Measurements from ENCODE around the gene PTPRM. TPM values are rescaled to one million over a fixed set of nuclear protein-coding genes. Genes with fewer than 3 reads are reported as not detected.

The PTPRM gene
- total and polyA plus RNA-seq, 2 donors, result 37.3 to 55.6 TPM

GRCh38 chr18:8299054-8299980, 732.2 kb downstream of the PTPRM start:
- no peak for DNase-seq (ENCODE audit: low read depth in 6 of 9, low spot score in 9 of 9)
- 89% methylated on average over 8 of the region's 8 CpGs for WGBS
- no peaks in the 10 kb centered on the region for H3K27me3 ChIP-seq (ENCODE audit: control insufficient read depth in 2 of 2, insufficient read depth in 1 of 2, low read length in 1 of 2)
- no peaks in the 10 kb centered on the region for H3K4me1 ChIP-seq (ENCODE audit: control insufficient read depth in 2 of 2, insufficient read depth in 2 of 2, low read length in 2 of 2)
- no peaks in the 10 kb centered on the region for H3K9me3 ChIP-seq (ENCODE audit: control insufficient read depth in 2 of 2, insufficient read depth in 1 of 2, low read length in 1 of 2)
- H3K4me3 ChIP-seq (ENCODE audit: low read length in 2 of 2), result no peak overlapping the region
- H3K27ac ChIP-seq (ENCODE audit: low read depth in 1 of 2, low read length in 1 of 2), result no peak overlapping the region
- H3K36me3 ChIP-seq (ENCODE audit: control insufficient read depth in 2 of 2, insufficient read depth in 2 of 2, low read length in 1 of 2), result peaks cover 0 to 16% of the 10 kb centered on the region in 2 donors

GRCh38 chr18:8300751-8301410, 733.8 kb downstream of the PTPRM start:
- peaks cover 0 to 16% of the 10 kb centered on the region in 2 donors for H3K36me3 ChIP-seq (ENCODE audit: control insufficient read depth in 2 of 2, insufficient read depth in 2 of 2, low read length in 1 of 2)
- no peaks in the 10 kb centered on the region for H3K4me1 ChIP-seq (ENCODE audit: control insufficient read depth in 2 of 2, insufficient read depth in 2 of 2, low read length in 2 of 2)
- no peak overlapping the region for H3K27ac ChIP-seq (ENCODE audit: low read depth in 1 of 2, low read length in 1 of 2)
- H3K27me3 ChIP-seq (ENCODE audit: control insufficient read depth in 2 of 2, insufficient read depth in 1 of 2, low read length in 1 of 2), result no peaks in the 10 kb centered on the region
- WGBS, result 97% methylated on average over 6 of the region's 6 CpGs
- no peak overlapping the region for H3K4me3 ChIP-seq (ENCODE audit: low read length in 2 of 2)
- DNase-seq (ENCODE audit: low read depth in 6 of 9, low spot score in 9 of 9), result no peak
- no peaks in the 10 kb centered on the region for H3K9me3 ChIP-seq (ENCODE audit: control insufficient read depth in 2 of 2, insufficient read depth in 1 of 2, low read length in 1 of 2)

- no peaks in the 10 kb centered on the region for H3K9me3 ChIP-seq (ENCODE audit: control insufficient read depth in 2 of 2, insufficient read depth in 1 of 2, low read length in 1 of 2)
- WGBS, result 96% methylated on average over 10 of the region's 10 CpGs
- no peak overlapping the region for H3K4me3 ChIP-seq (ENCODE audit: low read length in 2 of 2)
- H3K36me3 ChIP-seq (ENCODE audit: control insufficient read depth in 2 of 2, insufficient read depth in 2 of 2, low read length in 1 of 2), result peaks cover 0 to 13% of the 10 kb centered on the region in 2 donors
- H3K27ac ChIP-seq (ENCODE audit: low read depth in 1 of 2, low read length in 1 of 2), result no peak overlapping the region
- no peak for DNase-seq (ENCODE audit: low read depth in 6 of 9, low spot score in 9 of 9)
- H3K4me1 ChIP-seq (ENCODE audit: control insufficient read depth in 2 of 2, insufficient read depth in 2 of 2, low read length in 2 of 2), result no peaks in the 10 kb centered on the region
- H3K27me3 ChIP-seq (ENCODE audit: control insufficient read depth in 2 of 2, insufficient read depth in 1 of 2, low read length in 1 of 2), result no peaks in the 10 kb centered on the region
Observed at GRCh38 chr18:8301427-8302172, 734.5 kb downstream of the PTPRM start.

- peaks cover 0 to 2% of the 10 kb centered on the region in 2 donors for H3K36me3 ChIP-seq (ENCODE audit: control insufficient read depth in 2 of 2, insufficient read depth in 2 of 2, low read length in 1 of 2)
- no peak overlapping the region for H3K4me3 ChIP-seq (ENCODE audit: low read length in 2 of 2)
- 96% methylated on average over 7 of the region's 7 CpGs for WGBS
- DNase-seq (ENCODE audit: low read depth in 6 of 9, low spot score in 9 of 9), result no peak
- no peaks in the 10 kb centered on the region for H3K4me1 ChIP-seq (ENCODE audit: control insufficient read depth in 2 of 2, insufficient read depth in 2 of 2, low read length in 2 of 2)
- H3K27me3 ChIP-seq (ENCODE audit: control insufficient read depth in 2 of 2, insufficient read depth in 1 of 2, low read length in 1 of 2), result no peaks in the 10 kb centered on the region
- H3K9me3 ChIP-seq (ENCODE audit: control insufficient read depth in 2 of 2, insufficient read depth in 1 of 2, low read length in 1 of 2), result no peaks in the 10 kb centered on the region
- no peak overlapping the region for H3K27ac ChIP-seq (ENCODE audit: low read depth in 1 of 2, low read length in 1 of 2)
Observed at GRCh38 chr18:8303151-8303755, 736.1 kb downstream of the PTPRM start.

- Histone ChIP-seq H3K4me3 (ENCODE audit: low read length in 2 of 2) (no peak overlapping the region), H3K36me3 (ENCODE audit: control insufficient read depth in 2 of 2, insufficient read depth in 2 of 2, low read length in 1 of 2) (no peaks in the 10 kb centered on the region), H3K27me3 (ENCODE audit: control insufficient read depth in 2 of 2, insufficient read depth in 1 of 2, low read length in 1 of 2) (no peaks in the 10 kb centered on the region), H3K27ac (ENCODE audit: low read depth in 1 of 2, low read length in 1 of 2) (no peak overlapping the region), H3K9me3 (ENCODE audit: control insufficient read depth in 2 of 2, insufficient read depth in 1 of 2, low read length in 1 of 2) (no peaks in the 10 kb centered on the region), H3K4me1 (ENCODE audit: control insufficient read depth in 2 of 2, insufficient read depth in 2 of 2, low read length in 2 of 2) (no peaks in the 10 kb centered on the region)
- no peak for DNase-seq (ENCODE audit: low read depth in 6 of 9, low spot score in 9 of 9)
Observed at GRCh38 chr18:8307960-8308359, 740.8 kb downstream of the PTPRM start.

GRCh38 chr18:8313043-8313442, 745.9 kb downstream of the PTPRM start:
- DNase-seq (ENCODE audit: low read depth in 6 of 9, low spot score in 9 of 9), result no peak
- Histone ChIP-seq H3K4me3 (ENCODE audit: low read length in 2 of 2) (no peak overlapping the region), H3K36me3 (ENCODE audit: control insufficient read depth in 2 of 2, insufficient read depth in 2 of 2, low read length in 1 of 2) (no peaks in the 10 kb centered on the region), H3K9me3 (ENCODE audit: control insufficient read depth in 2 of 2, insufficient read depth in 1 of 2, low read length in 1 of 2) (no peaks in the 10 kb centered on the region), H3K27ac (ENCODE audit: low read depth in 1 of 2, low read length in 1 of 2) (no peak overlapping the region), H3K27me3 (ENCODE audit: control insufficient read depth in 2 of 2, insufficient read depth in 1 of 2, low read length in 1 of 2) (no peaks in the 10 kb centered on the region), H3K4me1 (ENCODE audit: control insufficient read depth in 2 of 2, insufficient read depth in 2 of 2, low read length in 2 of 2) (no peaks in the 10 kb centered on the region)
- 94% methylated on average over 2 of the region's 2 CpGs for WGBS

- no peaks in the 10 kb centered on the region for H3K27me3 ChIP-seq (ENCODE audit: control insufficient read depth in 2 of 2, insufficient read depth in 1 of 2, low read length in 1 of 2)
- WGBS, result 93% methylated on average over 2 of the region's 2 CpGs
- no peak for DNase-seq (ENCODE audit: low read depth in 6 of 9, low spot score in 9 of 9)
Observed at GRCh38 chr18:8314124-8314523, 747.0 kb downstream of the PTPRM start.

GRCh38 chr18:8319798-8320489, 752.8 kb downstream of the PTPRM start:
- H3K27ac ChIP-seq (ENCODE audit: low read depth in 1 of 2, low read length in 1 of 2), result no peak overlapping the region

More at GRCh38 chr18:8314124-8314523, 747.0 kb downstream of the PTPRM start:
- Histone ChIP-seq H3K4me1 (ENCODE audit: control insufficient read depth in 2 of 2, insufficient read depth in 2 of 2, low read length in 2 of 2) (no peaks in the 10 kb centered on the region), H3K9me3 (ENCODE audit: control insufficient read depth in 2 of 2, insufficient read depth in 1 of 2, low read length in 1 of 2) (no peaks in the 10 kb centered on the region), H3K4me3 (ENCODE audit: low read length in 2 of 2) (no peak overlapping the region), H3K36me3 (ENCODE audit: control insufficient read depth in 2 of 2, insufficient read depth in 2 of 2, low read length in 1 of 2) (no peaks in the 10 kb centered on the region), H3K27ac (ENCODE audit: low read depth in 1 of 2, low read length in 1 of 2) (no peak overlapping the region)

More at GRCh38 chr18:8319798-8320489, 752.8 kb downstream of the PTPRM start:
- H3K27me3 ChIP-seq (ENCODE audit: control insufficient read depth in 2 of 2, insufficient read depth in 1 of 2, low read length in 1 of 2), result no peaks in the 10 kb centered on the region
- peaks cover 0 to 6% of the 10 kb centered on the region in 2 donors for H3K36me3 ChIP-seq (ENCODE audit: control insufficient read depth in 2 of 2, insufficient read depth in 2 of 2, low read length in 1 of 2)
- no peaks in the 10 kb centered on the region for H3K4me1 ChIP-seq (ENCODE audit: control insufficient read depth in 2 of 2, insufficient read depth in 2 of 2, low read length in 2 of 2)
- no peak for DNase-seq (ENCODE audit: low read depth in 6 of 9, low spot score in 9 of 9)
- WGBS, result 97% methylated on average over 6 of the region's 6 CpGs
- no peak overlapping the region for H3K4me3 ChIP-seq (ENCODE audit: low read length in 2 of 2)
- H3K9me3 ChIP-seq (ENCODE audit: control insufficient read depth in 2 of 2, insufficient read depth in 1 of 2, low read length in 1 of 2), result no peaks in the 10 kb centered on the region
